ENCODE results near the gene ARMC3. TPM values are rescaled to one million over a fixed set of nuclear protein-coding genes. Genes with fewer than 3 reads are reported as not detected.
"Not testable (repeated sequence)": the region's sequence is repeated elsewhere in the genome, so short reads cannot be mapped to it uniquely, and the experiment has no call there.

ARMC3 gene
- polyA plus RNA-seq, 3 donors: not detected

DNA sequence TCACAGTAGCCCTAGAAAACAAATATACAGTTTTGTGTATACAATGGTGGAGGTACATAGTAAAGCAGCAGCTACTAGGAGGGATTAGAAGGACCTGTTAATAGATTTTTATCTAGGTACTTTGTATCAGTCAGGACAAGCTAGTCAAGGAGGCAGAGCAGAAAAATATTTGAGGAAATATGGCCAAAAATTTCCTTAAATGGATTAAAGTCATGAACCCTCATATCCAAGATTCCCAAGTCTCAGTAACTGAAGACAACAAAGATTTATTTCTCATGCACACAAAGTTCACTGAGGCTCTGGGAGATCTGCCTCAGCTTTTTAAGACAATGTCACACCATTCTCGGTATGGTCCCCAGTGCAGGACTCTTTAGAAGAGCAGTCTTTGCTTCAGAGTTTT lies 28.1 kb upstream of the ARMC3 start:
- Histone ChIP-seq H2AFZ (ENCODE audit: insufficient read depth, low read depth, low read length, poor library complexity, severe bottlenecking) (no peak overlapping the region), H3K27ac (ENCODE audit: low read depth in 1 of 2, low read length in 2 of 2) (no peak overlapping the region), H3K27me3 (ENCODE audit: control insufficient read depth in 2 of 2, insufficient read depth in 2 of 2, low read length in 2 of 2) (no peaks in the 10 kb centered on the region), H3K4me1 (ENCODE audit: control insufficient read depth in 1 of 2, insufficient read depth in 2 of 2, low read length in 2 of 2) (peaks cover 0 to 2% of the 10 kb centered on the region in 2 donors), H3K4me3 (replicated peaks in 1 of 3; ENCODE audit: low read depth in 2 of 3, low read length in 3 of 3) (no peak overlapping the region), H3K79me2 (ENCODE audit: insufficient read depth, low read length) (no peaks in the 10 kb centered on the region), H3K9ac (ENCODE audit: insufficient read depth, low read length, poor library complexity, severe bottlenecking) (no peak overlapping the region), H3K36me3 (replicated peaks in 1 of 2; ENCODE audit: control insufficient read depth in 1 of 2, insufficient read depth in 2 of 2, low read length in 2 of 2) (no peaks in the 10 kb centered on the region), H3K4me2 (replicated peaks; ENCODE audit: extremely low read depth, low read length, poor library complexity, severe bottlenecking) (no peak overlapping the region), H3K9me3 (replicated peaks in 1 of 2; ENCODE audit: control insufficient read depth in 1 of 2, insufficient read depth in 1 of 2, low read length in 2 of 2) (no peaks in the 10 kb centered on the region), H4K20me1 (ENCODE audit: insufficient read depth, low read length) (no peaks in the 10 kb centered on the region)
- Mint-ChIP-seq H3K4me1 (peaks cover 2% of the 10 kb centered on the region), H3K27ac (no peak overlapping the region), H3K36me3 (no peaks in the 10 kb centered on the region), H3K4me3 (no peak overlapping the region), H3K9me3 (peaks cover 2 to 14% (median 9%) of the 10 kb centered on the region in 7 donors), H3K27me3 (ENCODE audit: low read depth in 3 of 3) (peaks cover 0 to 6% (median 0%) of the 10 kb centered on the region in 3 donors)
- intact Hi-C loops (cut with micrococcal nuclease): no loop called here
- 67% methylated on average over 1 of the region's 1 CpG for WGBS (ENCODE audit: insufficient coverage)
- DNase-seq: no peak
- TF ChIP-seq, protein P1, sequence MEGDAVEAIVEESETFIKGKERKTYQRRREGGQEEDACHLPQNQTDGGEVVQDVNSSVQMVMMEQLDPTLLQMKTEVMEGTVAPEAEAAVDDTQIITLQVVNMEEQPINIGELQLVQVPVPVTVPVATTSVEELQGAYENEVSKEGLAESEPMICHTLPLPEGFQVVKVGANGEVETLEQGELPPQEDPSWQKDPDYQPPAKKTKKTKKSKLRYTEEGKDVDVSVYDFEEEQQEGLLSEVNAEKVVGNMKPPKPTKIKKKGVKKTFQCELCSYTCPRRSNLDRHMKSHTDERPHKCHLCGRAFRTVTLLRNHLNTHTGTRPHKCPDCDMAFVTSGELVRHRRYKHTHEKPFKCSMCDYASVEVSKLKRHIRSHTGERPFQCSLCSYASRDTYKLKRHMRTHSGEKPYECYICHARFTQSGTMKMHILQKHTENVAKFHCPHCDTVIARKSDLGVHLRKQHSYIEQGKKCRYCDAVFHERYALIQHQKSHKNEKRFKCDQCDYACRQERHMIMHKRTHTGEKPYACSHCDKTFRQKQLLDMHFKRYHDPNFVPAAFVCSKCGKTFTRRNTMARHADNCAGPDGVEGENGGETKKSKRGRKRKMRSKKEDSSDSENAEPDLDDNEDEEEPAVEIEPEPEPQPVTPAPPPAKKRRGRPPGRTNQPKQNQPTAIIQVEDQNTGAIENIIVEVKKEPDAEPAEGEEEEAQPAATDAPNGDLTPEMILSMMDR (IDR thresholded peaks at IDR 0.05): no peak

DNA sequence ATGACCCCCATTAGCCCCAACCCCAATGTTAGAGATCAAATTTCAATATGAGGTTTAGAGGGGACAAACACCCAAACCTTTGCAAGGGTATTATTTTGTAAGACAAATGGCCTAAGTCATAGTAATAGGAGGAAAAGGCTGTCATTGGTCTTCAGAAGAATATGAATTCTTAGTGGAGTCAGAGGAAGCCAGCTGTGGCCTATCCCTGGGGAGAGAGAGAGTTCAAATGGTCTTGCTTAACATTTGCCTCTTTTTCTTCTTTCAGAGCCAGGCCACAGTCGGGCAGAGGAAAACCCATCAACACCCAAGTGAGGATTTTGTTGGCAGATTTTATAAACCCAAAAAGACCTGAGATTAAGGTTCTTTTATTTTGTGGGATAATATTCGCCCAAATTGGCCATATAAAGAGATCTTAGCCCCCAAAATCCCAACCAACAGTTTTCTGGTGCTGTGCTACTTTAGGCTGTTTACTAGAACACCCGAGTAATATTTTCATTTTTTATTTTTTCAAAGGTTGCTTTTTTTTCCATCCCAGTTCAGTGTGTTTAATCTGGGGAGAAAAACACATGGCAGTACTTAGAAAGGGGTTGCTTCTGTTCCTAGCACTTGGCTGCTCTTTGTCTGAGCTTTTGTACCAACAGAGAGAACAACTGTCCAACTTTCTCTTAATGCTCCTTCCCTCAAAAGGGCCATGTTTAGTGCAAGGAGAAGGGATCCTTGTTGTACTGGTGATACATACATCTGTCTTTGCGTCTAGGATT lies 26.8 kb upstream of the ARMC3 start:
- no peaks in the 10 kb centered on the region for H3K36me3 Mint-ChIP-seq
- no CpG with 5 or more reads among the region's 4 CpGs for WGBS (ENCODE audit: insufficient coverage)
- Histone ChIP-seq H3K36me3 (replicated peaks in 1 of 2; ENCODE audit: control insufficient read depth in 1 of 2, insufficient read depth in 2 of 2, low read length in 2 of 2) (no peaks in the 10 kb centered on the region), H3K27ac (ENCODE audit: low read depth in 1 of 2, low read length in 2 of 2) (no peak overlapping the region), H4K20me1 (ENCODE audit: insufficient read depth, low read length) (no peaks in the 10 kb centered on the region), H3K4me1 (ENCODE audit: control insufficient read depth in 1 of 2, insufficient read depth in 2 of 2, low read length in 2 of 2) (no peaks in the 10 kb centered on the region), H3K4me2 (replicated peaks; ENCODE audit: extremely low read depth, low read length, poor library complexity, severe bottlenecking) (no peak overlapping the region), H2AFZ (ENCODE audit: insufficient read depth, low read depth, low read length, poor library complexity, severe bottlenecking) (no peak overlapping the region), H3K79me2 (ENCODE audit: insufficient read depth, low read length) (no peaks in the 10 kb centered on the region), H3K27me3 (ENCODE audit: control insufficient read depth in 2 of 2, insufficient read depth in 2 of 2, low read length in 2 of 2) (no peaks in the 10 kb centered on the region), H3K9me3 (replicated peaks in 1 of 2; ENCODE audit: control insufficient read depth in 1 of 2, insufficient read depth in 1 of 2, low read length in 2 of 2) (no peaks in the 10 kb centered on the region), H3K4me3 (replicated peaks in 1 of 3; ENCODE audit: low read depth in 2 of 3, low read length in 3 of 3) (no peak overlapping the region), H3K9ac (ENCODE audit: insufficient read depth, low read length, poor library complexity, severe bottlenecking) (no peak overlapping the region)
- peaks cover 2 to 14% (median 11%) of the 10 kb centered on the region in 7 donors for H3K9me3 Mint-ChIP-seq
- no peak overlapping the region for H3K4me3 Mint-ChIP-seq
- TF ChIP-seq, protein P1 (IDR thresholded peaks at IDR 0.05): no peak
- no peak overlapping the region for H3K27ac Mint-ChIP-seq
- no peaks in the 10 kb centered on the region for H3K4me1 Mint-ChIP-seq
- intact Hi-C loops (cut with micrococcal nuclease): no loop called here
- DNase-seq: no peak
- H3K27me3 Mint-ChIP-seq (ENCODE audit: low read depth in 3 of 3): peaks cover 0 to 2% (median 0%) of the 10 kb centered on the region in 3 donors

DNA sequence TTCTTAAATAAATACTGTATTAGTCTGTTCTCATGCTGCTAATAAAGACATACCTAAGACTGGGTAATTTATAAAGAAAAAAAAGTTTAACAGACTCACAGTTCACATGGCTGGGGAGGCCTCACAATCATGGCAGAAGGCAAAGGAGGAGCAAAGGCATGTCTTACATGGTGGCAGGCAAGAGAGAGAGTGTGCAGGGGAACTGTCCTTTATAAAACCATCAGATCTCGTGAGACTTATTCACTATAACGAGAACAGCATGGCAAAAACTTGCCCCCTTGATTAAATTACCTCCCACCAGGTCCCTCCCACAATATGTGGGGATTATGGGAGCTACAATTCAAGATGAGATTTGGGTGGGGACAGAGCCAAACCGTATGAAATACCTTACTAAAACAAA lies 25.7 kb upstream of the ARMC3 start:
- no CpG with 5 or more reads among the region's 3 CpGs for WGBS (ENCODE audit: insufficient coverage)
- H2AFZ ChIP-seq (ENCODE audit: insufficient read depth, low read depth, low read length, poor library complexity, severe bottlenecking); H3K4me2 ChIP-seq (replicated peaks; ENCODE audit: extremely low read depth, low read length, poor library complexity, severe bottlenecking); H3K36me3 Mint-ChIP-seq; H3K9me3 ChIP-seq (replicated peaks in 1 of 2; ENCODE audit: control insufficient read depth in 1 of 2, insufficient read depth in 1 of 2, low read length in 2 of 2); H3K79me2 ChIP-seq (ENCODE audit: insufficient read depth, low read length); H3K9ac ChIP-seq (ENCODE audit: insufficient read depth, low read length, poor library complexity, severe bottlenecking); H3K4me1 Mint-ChIP-seq; H3K27me3 ChIP-seq (ENCODE audit: control insufficient read depth in 2 of 2, insufficient read depth in 2 of 2, low read length in 2 of 2); H3K27ac Mint-ChIP-seq; H3K4me3 Mint-ChIP-seq; H3K4me3 ChIP-seq (replicated peaks in 1 of 3; ENCODE audit: low read depth in 2 of 3, low read length in 3 of 3); H3K4me1 ChIP-seq (ENCODE audit: control insufficient read depth in 1 of 2, insufficient read depth in 2 of 2, low read length in 2 of 2); DNase-seq; H3K27ac ChIP-seq (ENCODE audit: low read depth in 1 of 2, low read length in 2 of 2); H3K27me3 Mint-ChIP-seq (ENCODE audit: low read depth in 3 of 3); H4K20me1 ChIP-seq (ENCODE audit: insufficient read depth, low read length); intact Hi-C loops (cut with micrococcal nuclease); H3K36me3 ChIP-seq (replicated peaks in 1 of 2; ENCODE audit: control insufficient read depth in 1 of 2, insufficient read depth in 2 of 2, low read length in 2 of 2): not testable (repeated sequence)
- H3K9me3 Mint-ChIP-seq: peaks cover 2 to 14% (median 11%) of the 10 kb centered on the region in 7 donors
